Endothelial cell of umbilical vein (primary cell): ENCODE measurements around the gene ST6GAL1. TPM values are rescaled to one million over a fixed set of nuclear protein-coding genes. Genes with fewer than 3 reads are reported as not detected.

ENCODE experiments used
- BruUV-seq: library from RNA; stranded (reverse); fragments of 400-500 nt; replicated peaks from 2 replicates; lab custom pipeline; 2021; lab: Mats Ljungman, UMichigan
- CTCF ChIA-PET: fragments of 300-600, 350-600 bp; sonication (Branson Sonifier 250); formaldehyde crosslinking; loops from one replicate; lab custom pipeline; 2021; ENCODE audit warnings: antibody characterized with exemption, inconsistent platforms; lab: Charles Lee
- POLR2A ChIA-PET: fragments of 300-600, 350-600 bp; sonication (Branson Sonifier 250); formaldehyde crosslinking; loops from one replicate; lab custom pipeline; 2021; ENCODE audit warnings: antibody characterized with exemption, inconsistent platforms; lab: Charles Lee
- DNase-seq: peaks from one replicate; pipeline ENCODE4 v3.0.0-alpha.2; 2011; ENCODE audit warnings: low read depth, low spot score
- FAIRE-seq: peaks from 2 replicates; lab custom pipeline; 2011; peaks lifted over from hg19 to GRCh38; lab: Jason Lieb, UNC
- H2AFZ ChIP-seq: 2 replicates; pipeline ENCODE4 v1.6.0; 2012; ENCODE audit warnings: low read depth, low read length, control low read depth, inconsistent platforms
- H3K27ac ChIP-seq: 2 replicates; pipeline ENCODE4 v1.5.1; 2011; ENCODE audit warnings: low read depth, mild to moderate bottlenecking, control low read depth, low read length, moderate library complexity; ENCODE audit not compliant: insufficient read depth
- H3K27me3 ChIP-seq, 2 experiments: 2 replicates each; pipeline versions ENCODE4 v1.6.0 to v1.6.1; 2011; ENCODE audit warnings: low read length in 2 of 2, mixed read lengths in 1 of 2; ENCODE audit not compliant: control insufficient read depth in 2 of 2, insufficient read depth in 2 of 2
- H3K36me3 ChIP-seq, 2 experiments: 2 replicates in 1 of 2; 3 replicates in 1 of 2; pipeline ENCODE4 v1.5.1; 2011; ENCODE audit warnings: low read length in 2 of 2, mild to moderate bottlenecking in 1 of 2, moderate library complexity in 1 of 2; ENCODE audit not compliant: control insufficient read depth in 2 of 2, insufficient read depth in 2 of 2; ENCODE audit errors: extremely low read depth in 1 of 2
- H3K4me1 ChIP-seq: 3 replicates; pipeline ENCODE4 v1.5.1; 2011; ENCODE audit warnings: mild to moderate bottlenecking, low read length; ENCODE audit not compliant: control insufficient read depth, insufficient read depth; ENCODE audit errors: extremely low read depth
- H3K4me2 ChIP-seq: 2 replicates; pipeline ENCODE4 v1.6.1; 2011; ENCODE audit warnings: low read length, control low read depth, mixed read lengths; ENCODE audit not compliant: insufficient read depth
- H3K4me3 ChIP-seq, 3 experiments: fragments of 200-600 bp in 1 of 3; sonication (generic), shearing (Covaris generic) in 1 of 3; replicated peaks in 1 of 3; 2 replicates each; pipeline ENCODE4 v1.5.1; 2011 to 2016; ENCODE audit warnings: control low read depth in 3 of 3, low read length in 3 of 3, mild to moderate bottlenecking in 2 of 3, inconsistent platforms in 1 of 3, low read depth in 1 of 3, moderate library complexity in 1 of 3; ENCODE audit not compliant: insufficient read depth in 1 of 3
- H3K79me2 ChIP-seq: 2 replicates; pipeline ENCODE4 v1.6.0; 2012; ENCODE audit warnings: low read length, inconsistent platforms; ENCODE audit not compliant: control insufficient read depth, insufficient read depth
- H3K9ac ChIP-seq: replicated peaks from 2 replicates; pipeline ENCODE3; 2011; ENCODE audit warnings: low read length, control low read depth; ENCODE audit not compliant: insufficient read depth; ENCODE audit errors: extremely low read depth
- H3K9me1 ChIP-seq: replicated peaks from 3 replicates; pipeline ENCODE4 v1.6.0; 2011; ENCODE audit warnings: mild to moderate bottlenecking, low read length; ENCODE audit not compliant: control insufficient read depth, insufficient read depth; ENCODE audit errors: extremely low read depth
- H3K9me3 ChIP-seq: replicated peaks from 2 replicates; pipeline ENCODE4 v1.5.1; 2012; ENCODE audit warnings: low read length, inconsistent platforms; ENCODE audit not compliant: control insufficient read depth, insufficient read depth
- H4K20me1 ChIP-seq: replicated peaks from 2 replicates; pipeline ENCODE3; 2011; ENCODE audit warnings: mild to moderate bottlenecking, low read length; ENCODE audit not compliant: control insufficient read depth, insufficient read depth; ENCODE audit errors: extremely low read depth
- CTCF ChIP-seq, 2 donors: IDR thresholded peaks; 1 replicate in 1 of 2; 2 replicates in 1 of 2; pipeline ENCODE4 v1.5.1; 2011; ENCODE audit warnings: low read length in 2 of 2, mild to moderate bottlenecking in 2 of 2, moderate library complexity in 2 of 2, control low read depth in 1 of 2, inconsistent platforms in 1 of 2, low read depth in 1 of 2; ENCODE audit not compliant: insufficient read depth in 1 of 2; ENCODE audit errors: extremely low read depth in 1 of 2
- EZH2 ChIP-seq: IDR thresholded peaks from 2 replicates; pipeline ENCODE4 v1.6.1; 2012; ENCODE audit warnings: borderline replicate concordance, low read depth, mild to moderate bottlenecking, moderate library complexity, low read length, inconsistent platforms; ENCODE audit not compliant: severe bottlenecking
- FOS ChIP-seq: IDR thresholded peaks from 2 replicates; pipeline ENCODE4 v1.6.1; 2011; ENCODE audit warnings: mild to moderate bottlenecking, low read length, moderate library complexity, borderline replicate concordance; ENCODE audit not compliant: insufficient read depth
- GATA2 ChIP-seq: IDR thresholded peaks from 2 replicates; pipeline ENCODE4 v1.7.0; 2011; ENCODE audit warnings: low read depth, mild to moderate bottlenecking, moderate library complexity, mixed read lengths, low read length; ENCODE audit not compliant: insufficient read length, insufficient read depth
- JUN ChIP-seq: IDR thresholded peaks from 2 replicates; pipeline ENCODE4 v1.6.1; 2011; ENCODE audit warnings: borderline replicate concordance, low read depth; ENCODE audit not compliant: insufficient read length, insufficient read depth
- MYC ChIP-seq: IDR thresholded peaks from one replicate; pipeline ENCODE4 v1.6.1; 2011; ENCODE audit warnings: mild to moderate bottlenecking, low read depth, low read length
- POLR2A ChIP-seq: IDR thresholded peaks from 2 replicates; pipeline ENCODE4 v1.6.1; 2012; ENCODE audit warnings: low read depth, mild to moderate bottlenecking, control low read depth, low read length
- POLR2AphosphoS5 ChIP-seq: IDR thresholded peaks from 2 replicates; pipeline ENCODE4 v1.6.1; 2012; ENCODE audit warnings: low read depth, mild to moderate bottlenecking, control low read depth, low read length, moderate library complexity; ENCODE audit not compliant: insufficient read depth
- dilution Hi-C: fragments of 300-500 bp; cut with MboI; formaldehyde crosslinking; loops from one replicate; pipeline ENCODE4 v1.15.0; 2019; ENCODE audit warnings: low sequenced_read_pairs; ENCODE audit not compliant: extremely low pct_ligation_motif_present
- intact Hi-C: fragments of 100-400 bp; cut with micrococcal nuclease; formaldehyde crosslinking; loops from one replicate; pipeline ENCODE4 v1.10.0; 2022
- polyA plus RNA-seq, 4 experiments: library from polyadenylated mRNA; depleted of rRNA in 3 of 4; stranded (reverse) in 3 of 4; unstranded in 1 of 4; fragments of >200 nt; gene quantifications; 2 replicates each; pipeline versions ENCODE4 v1.2.1 to v1.2.3, GENCODE V29; 2011 to 2012; ENCODE audit warnings: missing spikeins in 1 of 4
- total RNA-seq: library from RNA; stranded (reverse); gene quantifications from 2 replicates; pipeline ENCODE4 v1.2.3, GENCODE V29; 2021
- TF ChIP-seq, protein P1 (sequence below): IDR thresholded peaks from 2 replicates; pipeline ENCODE4 v1.6.1; 2011; ENCODE audit not compliant: insufficient read depth, insufficient read length

ST6GAL1 gene
- total and polyA plus RNA-seq, 2 donors (not counting 3 experiments of a cell fraction or from before 2014, with no cell fraction given), result 63.9 to 101 TPM

DNA sequence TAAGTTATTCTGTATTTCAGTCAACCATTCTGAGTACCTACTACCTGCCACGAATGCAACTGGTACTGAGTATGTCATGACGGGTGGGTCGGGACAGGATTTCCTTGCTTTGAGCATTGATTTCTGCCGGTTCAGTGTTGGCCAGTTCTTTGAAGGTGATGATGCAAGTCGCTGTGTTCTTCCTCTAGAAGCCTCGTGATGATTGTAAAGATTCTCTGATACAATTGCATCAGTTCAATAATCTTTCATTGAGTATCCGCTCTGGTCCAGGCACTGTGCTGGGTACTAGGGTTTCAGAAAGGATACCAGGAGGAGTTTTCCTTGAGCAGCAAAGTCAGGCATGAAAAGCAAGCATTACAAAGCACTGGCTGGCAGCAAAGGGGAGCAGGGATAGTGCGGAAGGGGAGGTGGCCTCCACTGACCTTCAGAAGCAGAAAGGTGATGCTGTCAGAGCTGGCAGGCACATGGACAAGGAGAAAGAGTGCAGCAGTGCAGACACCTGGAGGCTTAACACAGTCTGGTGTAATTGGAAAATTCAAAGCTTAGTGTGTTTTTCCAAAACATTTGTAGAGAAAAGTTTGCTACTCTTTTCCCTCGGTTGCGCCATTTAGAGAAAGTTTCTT is 108.9 kb downstream of the ST6GAL1 start:
- H3K4me2 ChIP-seq, result no peak overlapping the region
- H3K9me3 ChIP-seq, result no peaks in the 10 kb centered on the region
- H3K27me3 ChIP-seq, result no peaks in the 10 kb centered on the region
- no peak for DNase-seq
- no TSS peak for BruUV-seq
- no peaks in the 10 kb centered on the region for H3K9me1 ChIP-seq
- H2AFZ ChIP-seq, result no peak overlapping the region
- dilution Hi-C loops, result no loop called here
- no peaks in the 10 kb centered on the region for H4K20me1 ChIP-seq
- intact Hi-C loops, result no loop called here
- H3K4me3 ChIP-seq, result no peak overlapping the region
- H3K79me2 ChIP-seq, result no peaks in the 10 kb centered on the region
- TF ChIP-seq MYC (no peak), FOS (no peak)
- H3K4me1 ChIP-seq, result peaks cover 29% of the 10 kb centered on the region
- H3K27ac ChIP-seq, result no peak overlapping the region
- POLR2A ChIA-PET, result no interaction called here
- CTCF ChIA-PET, result interaction anchor here (1.0 kb wide), 2 partner anchors 12 to 126 kb away, joined by 3 read pairs; no protein-coding TSS in a partner anchor
- FAIRE-seq, result no peak
- H3K9ac ChIP-seq, result no peak overlapping the region
- H3K36me3 ChIP-seq, result peaks cover 11 to 28% of the 10 kb centered on the region in 2 experiments

DNA sequence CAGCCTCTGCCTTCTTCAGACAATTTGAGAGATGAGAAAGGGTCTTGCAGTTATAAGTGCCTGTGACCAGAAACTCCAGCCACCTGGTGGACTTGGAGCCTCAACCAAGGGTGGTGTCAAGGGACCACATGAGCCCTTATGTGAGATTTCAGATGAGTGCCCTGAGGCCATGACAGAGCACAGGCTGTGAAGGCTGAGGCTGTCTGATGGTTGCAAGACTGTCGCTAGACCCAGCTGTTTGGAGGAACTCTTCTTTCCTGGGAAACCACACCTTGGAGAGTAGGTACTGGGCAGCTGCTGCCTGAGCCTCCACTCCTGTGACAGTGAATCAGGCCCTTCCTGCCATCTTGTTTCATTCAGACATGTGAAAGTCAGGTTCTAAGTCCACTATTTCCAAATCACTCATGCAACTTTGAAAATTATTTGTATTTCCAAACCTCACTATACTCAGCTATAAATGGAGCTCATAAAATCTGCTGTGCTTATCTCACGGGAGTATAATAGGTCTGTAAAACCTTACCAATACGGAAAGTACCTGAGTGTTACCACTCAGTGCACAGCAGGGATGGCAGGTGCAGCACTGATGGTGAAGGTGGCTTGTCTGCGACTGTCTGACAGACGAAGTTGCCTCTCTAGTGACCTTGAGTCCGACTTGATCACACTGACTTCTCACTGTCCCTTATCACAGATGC is 109.5 kb downstream of the ST6GAL1 start:
- H3K79me2 ChIP-seq, result no peaks in the 10 kb centered on the region
- CTCF ChIA-PET, result interaction anchor here (1.0 kb wide), 2 partner anchors 12 to 125 kb away, joined by 3 read pairs; no protein-coding TSS in a partner anchor
- no peak overlapping the region for H3K4me3 ChIP-seq
- H4K20me1 ChIP-seq, result no peaks in the 10 kb centered on the region
- TF ChIP-seq GATA2 (no peak), EZH2 (no peak), JUN (no peak), POLR2AphosphoS5 (no peak), MYC (no peak), POLR2A (no peak), CTCF (IDR thresholded peaks at IDR 0.05; ENCODE audit: extremely low read depth in 1 of 2, insufficient read depth in 1 of 2, low read depth in 1 of 2, low read length in 2 of 2) (no peak), FOS (no peak)
- TF ChIP-seq, protein P1, sequence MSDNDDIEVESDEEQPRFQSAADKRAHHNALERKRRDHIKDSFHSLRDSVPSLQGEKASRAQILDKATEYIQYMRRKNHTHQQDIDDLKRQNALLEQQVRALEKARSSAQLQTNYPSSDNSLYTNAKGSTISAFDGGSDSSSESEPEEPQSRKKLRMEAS, result no peak
- BruUV-seq, result no TSS peak
- no peak overlapping the region for H2AFZ ChIP-seq
- peaks cover 11 to 28% of the 10 kb centered on the region in 2 experiments for H3K36me3 ChIP-seq
- FAIRE-seq (no peak), DNase-seq (no peak)
- no peak overlapping the region for H3K9ac ChIP-seq
- no peaks in the 10 kb centered on the region for H3K27me3 ChIP-seq
- H3K27ac ChIP-seq, result no peak overlapping the region
- POLR2A ChIA-PET, result no interaction called here
- peaks cover 36% of the 10 kb centered on the region for H3K4me1 ChIP-seq
- H3K9me1 ChIP-seq, result no peaks in the 10 kb centered on the region
- no peaks in the 10 kb centered on the region for H3K9me3 ChIP-seq
- dilution Hi-C loops (no loop called here), intact Hi-C loops (loop anchor here (2.0 kb wide), 1 partner anchor 45 kb away; no protein-coding TSS in a partner anchor)
- H3K4me2 ChIP-seq, result no peak overlapping the region
